ENCODE data around the gene DST. TPM values are rescaled to one million over a fixed set of nuclear protein-coding genes. Genes with fewer than 3 reads are reported as not detected.

Gene DST
- total RNA-seq, 1 experiment from 2014 or later, result 91.9 TPM

DNA sequence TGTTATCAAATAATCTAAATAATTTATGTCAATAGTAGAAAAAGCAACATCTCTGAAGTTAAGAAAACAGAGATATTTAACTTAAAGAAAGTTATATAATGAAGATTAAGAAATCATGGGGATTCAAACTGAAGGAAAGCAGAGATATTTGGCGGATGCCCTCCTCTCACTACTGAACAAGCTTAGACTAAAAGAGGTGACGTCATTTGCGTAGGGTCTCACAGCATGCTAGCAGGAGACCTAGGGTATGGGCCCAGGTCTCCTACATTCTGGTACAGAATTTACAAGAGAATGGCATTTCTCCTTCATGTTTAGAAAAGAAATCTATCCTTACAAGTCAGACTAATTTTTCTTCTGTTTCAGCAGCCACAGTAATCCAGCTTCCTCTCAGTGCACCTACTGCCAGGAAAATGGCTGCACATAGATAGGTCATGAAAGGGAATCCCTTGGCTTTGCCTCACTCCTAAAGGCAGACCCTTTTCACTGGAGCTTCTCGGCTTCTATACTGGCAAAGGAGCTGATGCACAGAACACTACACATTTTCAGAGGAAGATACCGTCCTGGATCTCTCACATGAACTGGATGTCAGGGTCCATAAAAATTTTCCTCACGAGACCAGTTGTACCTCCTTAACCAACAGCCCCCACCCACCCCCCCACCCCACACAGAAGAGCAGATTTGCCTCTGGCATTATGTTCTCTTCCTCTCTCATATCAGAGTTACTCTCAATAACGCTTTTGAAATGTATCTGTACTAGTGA, 41.8 kb upstream of the DST start:
- H2AK5ac ChIP-seq (ENCODE audit: insufficient read length, low read length), result no peak overlapping the region
- H2BK120ac ChIP-seq (ENCODE audit: low read depth, low read length, poor library complexity, severe bottlenecking), result no peak overlapping the region
- no peak overlapping the region for H3K9ac ChIP-seq (ENCODE audit: extremely low read depth, insufficient read length, low read length)
- Mint-ChIP-seq H3K27me3 (ENCODE audit: low read depth) (no peaks in the 10 kb centered on the region), H3K27ac (no peak overlapping the region), H3K9me3 (no peaks in the 10 kb centered on the region), H3K36me3 (ENCODE audit: insufficient read depth in 1 of 3, low read depth in 3 of 3) (no peaks in the 10 kb centered on the region; a peak in 1 of 7 replicates), H3K4me3 (no peak overlapping the region), H3K4me1 (peaks cover 17 to 21% of the 10 kb centered on the region in 2 experiments)
- WGBS (ENCODE audit: extremely low coverage, insufficient read length, low lambda C conversion rate), result no CpG with 5 or more reads among the region's 7 CpGs
- H4K91ac ChIP-seq (ENCODE audit: insufficient read length, low read depth, low read length), result no peak overlapping the region
- no peaks in the 10 kb centered on the region for H3K27me3 ChIP-seq (ENCODE audit: insufficient read depth, low read length)
- no peaks in the 10 kb centered on the region for H3K23me2 ChIP-seq (ENCODE audit: insufficient read length, low read depth, low read length, poor library complexity, severe bottlenecking)
- DNase-seq, result no peak
- no peak overlapping the region for H2AFZ ChIP-seq (ENCODE audit: low read length)
- H3K27ac ChIP-seq (ENCODE audit: insufficient read length, low read depth, low read length), result no peak overlapping the region
- no peak overlapping the region for H3K23ac ChIP-seq (ENCODE audit: insufficient read length, low read depth, low read length)
- no peaks in the 10 kb centered on the region; the same call in 1 of the 2 replicates for H3K4me1 ChIP-seq (ENCODE audit: insufficient read depth, low read length)
- no peak for TF ChIP-seq CTCF (conservative IDR thresholded peaks at IDR 0.05)
- no peak overlapping the region for H4K8ac ChIP-seq (replicated peaks; ENCODE audit: insufficient read length, low read depth, low read length)
- H2BK20ac ChIP-seq (ENCODE audit: low read depth, low read length, poor library complexity, severe bottlenecking), result no peak overlapping the region
- H3K4ac ChIP-seq (ENCODE audit: low read depth, low read length), result no peak overlapping the region
- no peak overlapping the region for H4K5ac ChIP-seq (ENCODE audit: insufficient read length, low read depth, low read length)
- no peak overlapping the region for H3K14ac ChIP-seq (ENCODE audit: insufficient read depth, low read length)
- no peak overlapping the region for H2BK5ac ChIP-seq (ENCODE audit: insufficient read length, low read length)
- no peak overlapping the region for H3T11ph ChIP-seq (ENCODE audit: low read length)
- H3K79me1 ChIP-seq (ENCODE audit: insufficient read depth, low read depth, low read length, poor library complexity, severe bottlenecking), result peaks cover 5% of the 10 kb centered on the region
- H3K79me2 ChIP-seq (ENCODE audit: insufficient read depth, low read length), result 0 out of 2 replicates have a peak, but pooled peaks cover 1% of the 10 kb centered on the region
- H3K4me2 ChIP-seq (ENCODE audit: insufficient read depth, insufficient read length, low read length), result no peak overlapping the region
- no peak overlapping the region for H2BK15ac ChIP-seq (ENCODE audit: low read depth, low read length)
- H3K18ac ChIP-seq (ENCODE audit: insufficient read length, low read depth, low read length), result no peak overlapping the region
- no peak overlapping the region for H3K56ac ChIP-seq (ENCODE audit: insufficient read length, low read depth, low read length)
- no peak overlapping the region for H2BK12ac ChIP-seq (ENCODE audit: insufficient read length, low read depth, low read length)
- no peaks in the 10 kb centered on the region for H3K9me3 ChIP-seq (ENCODE audit: control insufficient read depth, low read depth, low read length)
- no peaks in the 10 kb centered on the region for H4K20me1 ChIP-seq (ENCODE audit: control insufficient read depth, insufficient read depth, insufficient read length)
